ENCODE data around the gene IMPG1. TPM values are rescaled to one million over a fixed set of nuclear protein-coding genes. Genes with fewer than 3 reads are reported as not detected.

The IMPG1 gene
- total RNA-seq, 1 donor from 2014 or later, result not detected

DNA sequence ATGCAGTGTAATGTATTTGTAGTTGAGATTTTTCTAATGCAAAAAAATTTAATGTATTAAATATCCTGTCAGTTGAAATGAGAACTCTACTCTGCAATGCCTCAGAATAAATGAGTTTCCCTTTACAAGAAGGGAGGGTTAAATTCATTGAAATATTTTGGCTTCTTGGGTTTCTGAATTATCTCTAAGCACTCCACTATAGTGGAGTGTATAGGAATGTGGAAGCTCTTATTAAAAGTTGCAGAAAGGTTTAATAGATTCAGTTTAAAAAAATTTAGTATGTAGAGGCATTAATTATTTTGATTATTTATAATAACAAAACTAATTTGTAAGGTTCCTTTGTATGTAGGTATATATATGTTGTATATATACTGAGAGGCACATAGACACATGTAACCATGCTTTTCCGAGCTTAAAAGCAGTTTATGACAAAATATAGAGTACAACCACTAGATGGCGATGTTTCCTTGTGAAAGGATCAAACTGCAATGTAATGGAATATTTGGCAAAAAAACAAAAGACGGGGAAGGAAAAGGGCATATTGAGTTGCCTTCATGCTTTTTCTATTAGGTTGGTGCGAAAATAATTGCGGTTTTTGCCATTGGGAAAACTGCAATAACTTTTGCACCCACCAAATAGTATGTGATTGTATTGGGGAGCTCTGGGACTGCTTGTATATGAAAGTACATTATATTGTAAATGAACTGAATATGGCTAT is 179.2 kb downstream of the IMPG1 start:
- peak; percentile 79 to 83 for DNase-seq (ENCODE audit: low read depth in 2 of 2)

DNA sequence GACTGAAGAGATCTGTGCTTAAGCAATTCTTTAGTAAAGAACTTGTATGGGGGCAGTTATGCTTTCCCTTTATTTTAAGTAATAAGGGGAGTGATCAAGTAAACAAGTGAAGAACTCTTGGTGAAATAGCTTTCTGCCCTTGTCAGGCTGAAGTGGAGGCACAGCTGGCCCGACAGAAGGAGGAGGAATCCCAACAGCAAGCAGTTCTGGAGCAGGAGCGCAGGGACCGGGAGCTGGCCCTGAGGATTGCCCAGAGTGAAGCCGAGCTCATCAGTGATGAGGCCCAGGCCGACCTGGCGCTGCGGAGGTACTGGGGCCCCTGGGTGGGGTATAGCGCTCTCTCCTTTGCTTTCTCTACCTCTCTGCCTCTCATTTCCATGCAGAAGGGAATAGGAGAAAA is 180.1 kb downstream of the IMPG1 start:
- no peak for DNase-seq (ENCODE audit: low read depth in 2 of 2)

DNA sequence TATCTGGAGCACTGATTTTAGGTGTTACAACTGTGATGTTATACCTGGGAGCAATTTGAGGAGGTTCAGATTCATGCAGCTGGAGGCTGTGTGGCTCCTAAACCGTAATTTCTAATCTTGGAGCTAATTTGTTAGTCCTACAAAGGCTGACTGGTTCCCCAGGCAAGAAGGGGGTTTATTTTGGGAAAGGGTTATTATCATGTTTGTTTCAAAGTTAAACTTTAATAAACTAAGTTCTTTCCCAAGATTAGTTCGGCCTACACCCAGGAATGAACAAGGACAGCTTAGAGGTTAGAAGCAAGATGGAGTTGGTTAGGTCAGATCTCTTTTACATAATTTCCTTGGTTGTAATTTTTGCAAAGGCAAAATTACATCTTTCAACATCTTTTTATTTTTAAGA is 187.6 kb downstream of the IMPG1 start:
- DNase-seq (ENCODE audit: low read depth in 2 of 2), result no peak

DNA sequence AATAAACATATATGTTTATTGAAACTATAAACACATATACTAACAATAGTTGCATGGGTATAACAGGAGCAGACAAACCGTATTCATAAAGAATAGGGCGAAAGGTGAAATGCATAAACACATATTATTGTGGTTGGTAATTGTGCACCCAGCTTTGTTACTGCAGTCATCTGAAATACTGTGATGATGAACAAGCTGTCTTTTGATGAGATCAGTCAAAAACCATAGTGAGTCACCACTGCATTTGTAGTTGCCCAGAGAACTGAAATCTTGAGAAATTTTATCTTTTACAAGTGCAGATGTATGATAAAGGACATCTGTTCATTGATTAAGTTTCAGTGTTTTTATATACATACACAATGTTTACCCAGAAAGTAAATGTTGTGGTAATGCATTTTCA is 189.7 kb downstream of the IMPG1 start:
- DNase-seq (ENCODE audit: low read depth in 2 of 2), result peak in 1 of 2 donors; percentile 11

DNA sequence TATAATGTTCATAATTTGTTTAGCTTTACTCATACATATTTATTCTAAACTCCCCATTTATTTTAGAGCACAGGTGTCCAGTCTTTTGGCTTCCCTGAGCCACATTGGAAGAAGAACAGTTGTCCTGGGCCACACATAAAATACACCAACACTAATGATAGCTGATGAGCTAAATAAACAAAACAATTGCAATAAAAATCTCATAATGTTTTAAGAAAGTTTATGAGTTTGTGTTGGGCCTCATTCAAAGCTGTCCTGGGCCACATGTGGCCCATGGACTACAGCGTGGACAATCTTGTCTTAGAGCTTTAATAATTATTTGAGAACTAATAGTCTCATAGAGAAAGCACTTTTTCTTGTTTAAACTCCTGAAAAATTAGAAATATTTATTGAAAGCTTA is 192.2 kb downstream of the IMPG1 start:
- no peak for DNase-seq (ENCODE audit: low read depth in 2 of 2)

DNA sequence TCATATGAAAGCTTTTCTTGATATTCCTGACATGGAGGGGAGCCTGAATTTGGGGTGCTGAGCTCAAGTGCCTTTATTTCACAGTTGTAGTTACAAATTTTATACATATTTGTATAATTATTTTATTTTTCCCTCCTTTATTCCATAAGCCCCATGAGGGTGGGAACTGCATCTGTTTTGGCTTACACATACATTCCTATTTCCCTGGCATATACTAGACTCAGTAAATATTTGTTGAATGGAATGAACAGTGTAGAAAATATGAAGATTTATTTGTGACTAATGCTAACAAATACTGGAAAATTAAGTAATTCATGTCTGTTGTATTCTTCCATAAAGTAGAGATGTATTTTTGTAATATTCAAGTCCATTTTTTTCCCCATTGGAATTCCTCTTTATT is 196.3 kb downstream of the IMPG1 start:
- no peak for DNase-seq (ENCODE audit: low read depth in 2 of 2)

DNA sequence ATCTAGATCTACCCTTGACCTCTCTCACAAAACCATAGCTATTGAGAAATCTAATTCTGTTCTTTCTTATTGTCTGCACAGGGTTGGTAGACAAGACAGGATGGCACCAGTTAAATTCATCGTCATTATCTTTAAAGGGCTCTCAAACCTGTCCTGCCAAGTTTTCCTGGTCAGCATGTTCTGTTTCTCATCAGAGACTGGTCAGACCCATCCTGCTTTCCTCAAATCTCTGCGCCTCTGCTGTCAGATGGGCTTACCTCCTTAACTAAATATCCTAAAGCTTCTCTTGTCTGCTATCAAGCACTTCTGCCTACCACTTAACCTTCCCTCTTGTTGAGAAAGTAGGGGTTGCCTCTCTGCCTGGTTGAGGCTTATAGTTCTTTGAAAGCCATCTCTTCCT is 198.2 kb downstream of the IMPG1 start:
- no peak for DNase-seq (ENCODE audit: low read depth in 2 of 2)

All from dermis microvascular lymphatic vessel endothelial cell (primary cell).